Measurements from ENCODE around the gene THADA.
A peak's percentile ranks its signal among the peaks of the same experiment; 100 is the strongest.

The THADA gene

DNA sequence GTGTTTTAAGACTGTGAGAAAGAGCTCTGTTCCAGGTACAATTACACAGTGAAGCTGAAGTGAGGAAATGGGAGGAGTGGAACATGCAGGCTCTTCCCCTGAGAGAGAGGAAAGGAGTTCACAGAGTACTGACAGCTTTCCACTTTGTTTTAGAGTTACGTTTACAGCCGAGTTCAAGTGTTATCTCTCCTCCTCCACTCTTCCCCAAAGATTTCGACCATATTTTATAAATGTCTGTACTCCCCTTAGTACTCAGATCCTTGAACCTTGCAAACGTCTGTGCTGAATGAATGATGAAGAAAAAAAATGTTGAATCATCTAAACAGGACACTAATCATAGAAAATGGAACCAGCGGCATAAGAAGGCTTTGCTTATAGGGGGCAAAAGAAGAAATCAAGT lies 121.6 kb downstream of the THADA start:
- Mint-ChIP-seq H3K36me3 (ENCODE audit: insufficient read depth) (peaks cover 3% of the 10 kb centered on the region), H3K4me3 (no peak overlapping the region), H3K27me3 (no peaks in the 10 kb centered on the region), H3K27ac (no peak overlapping the region), H3K4me1 (ENCODE audit: low read depth in 2 of 2) (peaks cover 0 to 8% of the 10 kb centered on the region in 2 donors), H3K9me3 (no peaks in the 10 kb centered on the region)
- DNase-seq (no peak), ATAC-seq (replicated peaks) (no peak)

DNA sequence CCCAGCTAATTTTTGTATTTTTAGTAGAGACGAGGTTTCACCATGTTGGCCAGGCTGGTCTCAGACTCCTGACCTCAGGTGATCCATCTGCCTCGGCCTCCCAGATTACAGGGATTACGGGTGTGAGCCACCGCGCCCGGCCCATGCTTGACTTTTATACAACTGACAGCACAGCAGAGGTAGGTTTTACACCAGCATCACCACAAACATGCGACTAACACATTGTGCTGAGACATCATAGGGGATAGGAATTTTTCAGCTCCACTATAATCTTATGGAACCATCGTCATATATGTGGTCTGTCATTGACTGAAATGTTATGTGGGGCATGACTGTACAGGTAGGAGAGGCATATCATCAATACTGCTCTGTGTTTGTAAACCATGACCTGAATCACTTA lies 122.1 kb downstream of the THADA start:
- H3K36me3 Mint-ChIP-seq (ENCODE audit: insufficient read depth) = peaks cover 3% of the 10 kb centered on the region
- H3K27me3 Mint-ChIP-seq = no peaks in the 10 kb centered on the region
- H3K9me3 Mint-ChIP-seq = no peaks in the 10 kb centered on the region
- H3K27ac Mint-ChIP-seq = no peak overlapping the region
- H3K4me1 Mint-ChIP-seq (ENCODE audit: low read depth in 2 of 2) = peaks cover 0 to 8% of the 10 kb centered on the region in 2 donors
- no peak overlapping the region for H3K4me3 Mint-ChIP-seq
- ATAC-seq (replicated peaks) (no peak), DNase-seq (no peak)

DNA sequence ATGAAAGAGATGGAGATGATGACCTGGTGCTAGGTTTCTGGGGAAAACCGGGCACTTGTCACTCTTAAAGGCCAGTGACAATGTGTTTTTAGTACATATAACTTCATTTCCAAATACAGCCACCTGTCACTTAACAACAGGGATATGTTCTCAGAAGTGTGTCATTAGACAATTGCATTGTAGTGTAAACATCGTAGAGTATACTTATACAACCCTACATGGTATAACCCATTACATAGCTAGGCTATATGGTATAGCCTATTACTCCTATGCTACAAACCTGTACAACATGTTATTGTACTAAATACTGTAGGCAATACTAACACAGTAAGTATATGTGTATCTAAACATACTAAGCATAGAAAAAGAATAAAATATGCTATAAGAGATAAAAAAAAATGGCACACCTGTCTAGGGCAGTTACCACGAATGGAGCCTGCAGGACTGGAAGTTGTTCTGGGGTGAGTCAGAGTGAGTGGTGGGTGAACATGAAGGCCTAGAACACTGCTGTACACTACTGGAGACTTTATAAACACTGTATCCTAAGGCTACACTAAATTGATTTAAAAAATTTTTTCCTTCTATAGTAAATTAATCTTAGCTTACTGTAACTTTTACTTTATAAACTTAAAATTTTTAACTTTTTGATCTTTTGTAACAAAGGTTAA lies 123.2 kb downstream of the THADA start:
- ATAC-seq (replicated peaks) = no peak
- no peak for DNase-seq

DNA sequence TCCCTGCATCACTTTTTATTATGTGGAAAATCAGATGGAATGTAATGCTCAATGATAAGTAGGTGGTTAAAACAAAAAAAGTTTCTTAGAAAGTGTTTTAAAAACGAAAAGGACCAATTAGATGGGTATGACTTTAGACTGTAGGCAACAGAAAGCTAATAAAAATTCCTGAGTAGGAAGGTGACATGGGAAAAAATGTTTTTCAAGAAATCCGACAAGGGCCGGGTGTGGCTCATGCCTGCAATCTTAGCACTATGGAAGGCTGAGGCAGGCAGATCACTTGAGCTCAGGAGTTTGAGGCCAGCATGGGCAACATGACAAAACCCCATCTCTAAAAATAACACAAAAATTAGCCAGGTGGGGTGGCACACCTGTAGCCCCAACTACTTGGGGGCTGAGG lies 126.1 kb downstream of the THADA start:
- H3K36me3 Mint-ChIP-seq (ENCODE audit: insufficient read depth) = no peaks in the 10 kb centered on the region
- no peak overlapping the region for H3K27ac Mint-ChIP-seq
- H3K27me3 Mint-ChIP-seq = no peaks in the 10 kb centered on the region
- H3K4me3 Mint-ChIP-seq = no peak overlapping the region
- ATAC-seq (replicated peaks) (no peak), DNase-seq (no peak)
- H3K4me1 Mint-ChIP-seq (ENCODE audit: low read depth in 2 of 2) = peaks cover 0 to 7% of the 10 kb centered on the region in 2 donors
- H3K9me3 Mint-ChIP-seq = no peaks in the 10 kb centered on the region

More for the DNA sequence above, 123.2 kb downstream of the THADA start:
- Mint-ChIP-seq H3K9me3 (no peaks in the 10 kb centered on the region), H3K27ac (no peak overlapping the region), H3K4me3 (no peak overlapping the region), H3K27me3 (no peaks in the 10 kb centered on the region), H3K36me3 (ENCODE audit: insufficient read depth) (peaks cover 3% of the 10 kb centered on the region), H3K4me1 (ENCODE audit: low read depth in 2 of 2) (peaks cover 0 to 5% of the 10 kb centered on the region in 2 donors)

DNA sequence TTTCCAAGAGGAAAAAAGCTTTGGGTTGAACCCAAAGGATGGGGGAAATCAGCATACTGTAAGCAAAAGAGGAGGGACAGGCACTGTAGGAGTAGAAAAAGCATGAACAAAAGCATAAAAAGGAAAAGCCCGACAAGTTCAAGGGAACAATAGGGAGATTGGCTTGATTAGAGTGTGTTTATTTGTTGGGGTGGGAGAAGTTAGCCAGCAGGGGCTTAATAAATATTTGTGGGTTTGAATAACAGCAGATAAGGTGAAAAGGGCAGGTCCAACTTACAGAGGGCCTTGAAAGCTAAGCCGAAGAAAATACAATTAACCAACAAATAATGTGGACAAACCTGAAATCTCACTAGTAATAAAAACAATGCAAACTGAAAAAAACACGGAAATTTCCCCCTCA lies 126.7 kb downstream of the THADA start:
- Mint-ChIP-seq H3K9me3 (no peaks in the 10 kb centered on the region), H3K27me3 (no peaks in the 10 kb centered on the region), H3K4me1 (ENCODE audit: low read depth in 2 of 2) (peaks cover 0 to 7% of the 10 kb centered on the region in 2 donors), H3K27ac (no peak overlapping the region), H3K36me3 (ENCODE audit: insufficient read depth) (no peaks in the 10 kb centered on the region), H3K4me3 (no peak overlapping the region)
- DNase-seq (no peak), ATAC-seq (replicated peaks) (no peak)

DNA sequence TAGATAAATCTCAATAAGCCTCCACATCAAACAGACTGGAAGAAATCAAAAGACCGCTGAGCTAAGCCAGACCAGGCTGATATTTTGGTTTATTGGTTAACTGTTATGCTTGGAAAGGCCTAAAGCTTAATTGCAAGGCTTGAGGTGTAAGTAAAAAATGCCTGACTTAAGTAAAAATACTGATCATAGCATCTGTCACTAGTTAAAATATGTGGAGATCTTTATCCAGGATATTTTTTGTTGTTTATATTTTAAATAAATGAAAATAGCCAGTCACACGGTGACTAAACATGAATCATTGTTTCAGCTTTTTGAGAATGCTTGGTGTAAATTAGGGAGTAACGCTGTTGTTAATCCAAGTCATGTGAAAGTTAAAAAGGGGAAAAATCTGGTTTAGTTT lies 127.9 kb downstream of the THADA start:
- no peak for ATAC-seq (replicated peaks)
- Mint-ChIP-seq H3K27me3 (no peaks in the 10 kb centered on the region), H3K27ac (no peak overlapping the region), H3K36me3 (ENCODE audit: insufficient read depth) (no peaks in the 10 kb centered on the region), H3K4me1 (ENCODE audit: low read depth in 2 of 2) (peaks cover 0 to 7% of the 10 kb centered on the region in 2 donors), H3K9me3 (no peaks in the 10 kb centered on the region), H3K4me3 (no peak overlapping the region)
- DNase-seq = no peak

DNA sequence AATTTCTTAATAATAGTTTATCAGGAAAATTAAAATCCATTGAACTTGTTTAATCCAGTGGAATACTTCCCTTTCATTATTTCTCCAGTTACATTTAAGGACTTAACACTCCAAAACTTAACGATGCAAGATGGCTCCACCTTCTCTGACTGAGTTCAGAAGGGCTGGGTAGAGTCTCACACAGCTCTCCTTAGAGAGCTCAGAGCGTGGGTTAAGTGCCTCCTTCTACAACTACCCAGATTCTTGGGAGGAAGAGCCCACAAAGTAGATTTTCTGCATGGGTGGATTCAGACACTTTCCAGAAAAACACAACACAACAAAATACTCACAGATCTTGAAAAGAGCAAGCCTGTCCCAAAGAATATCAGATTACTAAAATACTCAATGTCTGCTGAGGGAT lies 130.6 kb downstream of the THADA start:
- Mint-ChIP-seq H3K9me3 (no peaks in the 10 kb centered on the region), H3K27ac (no peak overlapping the region), H3K27me3 (no peaks in the 10 kb centered on the region), H3K4me1 (ENCODE audit: low read depth in 2 of 2) (peaks cover 6 to 13% of the 10 kb centered on the region in 2 donors), H3K36me3 (ENCODE audit: insufficient read depth) (no peaks in the 10 kb centered on the region), H3K4me3 (no peak overlapping the region)
- DNase-seq (no peak), ATAC-seq (replicated peaks) (no peak)

DNA sequence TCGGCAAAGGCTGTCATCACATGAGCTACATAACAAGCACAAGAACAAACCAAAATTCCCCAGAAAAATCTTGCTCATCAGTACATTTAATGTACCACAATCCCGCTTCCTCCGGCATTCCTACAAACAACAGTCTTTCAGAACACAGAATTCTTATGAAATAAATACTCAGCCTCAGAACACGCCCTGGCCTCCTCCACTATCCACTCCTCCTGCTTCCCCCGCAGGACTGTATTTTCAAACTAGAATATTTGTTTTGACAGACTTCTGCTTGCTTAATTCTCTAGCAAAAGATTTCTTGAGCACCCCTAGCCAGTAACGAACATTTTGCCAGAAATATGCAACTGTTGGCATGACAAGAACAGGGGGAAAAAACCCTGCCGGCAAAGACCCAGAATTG lies 131.2 kb downstream of the THADA start:
- Mint-ChIP-seq H3K9me3 (no peaks in the 10 kb centered on the region), H3K27me3 (no peaks in the 10 kb centered on the region), H3K4me1 (ENCODE audit: low read depth in 2 of 2) (peaks cover 6 to 13% of the 10 kb centered on the region in 2 donors), H3K4me3 (no peak overlapping the region), H3K27ac (no peak overlapping the region), H3K36me3 (ENCODE audit: insufficient read depth) (no peaks in the 10 kb centered on the region)
- ATAC-seq (replicated peaks) = no peak
- no peak for DNase-seq

DNA sequence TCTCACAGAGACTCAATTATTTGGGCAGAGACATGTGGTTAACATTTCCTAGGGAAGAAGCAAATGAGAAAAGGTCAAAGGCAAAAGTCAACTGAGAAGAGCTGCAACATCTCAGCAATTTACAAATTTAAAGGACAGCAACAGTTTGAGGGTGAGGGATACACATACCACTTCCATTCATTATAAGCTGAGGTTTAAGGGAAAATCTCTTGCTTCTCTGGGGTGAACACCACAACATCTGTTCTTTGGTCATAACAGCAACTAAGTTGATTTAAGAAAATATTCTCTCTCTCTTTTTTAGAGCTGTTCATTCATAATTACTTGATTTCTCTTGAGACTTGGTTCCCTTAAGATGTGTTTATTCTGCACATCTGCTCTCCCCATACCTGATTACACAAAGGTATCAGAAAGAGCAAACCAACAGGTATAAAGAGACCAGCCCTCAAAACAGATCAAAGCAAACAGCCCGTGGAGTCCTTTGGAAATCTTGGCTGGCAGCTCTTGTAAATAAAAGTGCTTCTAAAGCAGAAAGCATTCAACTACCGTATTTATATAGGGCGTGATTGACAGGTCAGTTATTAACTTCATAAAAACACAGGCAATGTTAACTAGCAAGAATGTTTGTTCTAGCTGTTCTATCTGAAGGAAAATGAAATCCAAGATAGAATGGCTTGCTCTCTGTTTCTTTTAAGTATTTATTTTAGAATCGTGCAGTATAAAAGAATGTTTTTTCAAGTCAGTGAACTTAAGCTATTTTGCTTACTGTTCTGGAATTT lies 132.8 kb downstream of the THADA start:
- Mint-ChIP-seq H3K9me3 (no peaks in the 10 kb centered on the region), H3K4me3 (no peak overlapping the region), H3K36me3 (ENCODE audit: insufficient read depth) (no peaks in the 10 kb centered on the region), H3K27me3 (no peaks in the 10 kb centered on the region), H3K4me1 (ENCODE audit: low read depth in 2 of 2) (peaks cover 6 to 19% of the 10 kb centered on the region in 2 donors), H3K27ac (no peak overlapping the region)
- ATAC-seq (replicated peaks) = no peak
- DNase-seq = no peak

DNA sequence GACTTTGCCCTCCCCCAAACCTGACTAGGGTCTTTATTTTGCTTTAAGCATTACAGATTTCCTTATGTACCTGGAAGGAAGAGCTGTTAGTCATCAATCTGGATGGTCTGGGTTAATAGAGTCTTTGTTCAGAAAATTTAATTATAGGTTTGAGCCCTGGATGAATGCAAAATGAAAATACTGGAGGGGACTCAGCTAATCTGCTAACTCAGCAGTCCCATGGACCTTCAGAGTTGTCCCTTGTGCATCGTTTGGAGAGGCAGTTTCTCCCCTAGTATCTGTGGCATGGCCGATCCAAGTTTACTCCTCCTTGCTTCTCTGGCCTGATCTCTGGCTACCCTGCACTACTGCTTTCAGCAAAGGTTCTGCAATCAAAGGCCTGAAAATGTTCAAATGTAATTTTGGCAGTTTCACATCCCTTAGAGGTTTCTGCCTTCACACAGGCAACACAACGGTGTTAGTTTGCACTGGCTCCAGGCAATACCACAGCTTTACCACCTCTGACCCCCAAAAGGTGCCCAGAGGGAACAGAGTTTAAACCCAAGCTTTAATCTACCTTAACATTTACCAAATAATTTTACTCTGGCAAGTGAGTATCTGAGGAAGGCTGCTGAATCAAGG lies 134.3 kb downstream of the THADA start:
- no peak overlapping the region for H3K4me3 Mint-ChIP-seq
- no peak for ATAC-seq (replicated peaks)
- no peak for DNase-seq
- H3K27ac Mint-ChIP-seq = no peak overlapping the region
- H3K4me1 Mint-ChIP-seq (ENCODE audit: low read depth in 2 of 2) = peaks cover 8 to 19% of the 10 kb centered on the region in 2 donors
- no peaks in the 10 kb centered on the region for H3K9me3 Mint-ChIP-seq
- H3K36me3 Mint-ChIP-seq (ENCODE audit: insufficient read depth) = no peaks in the 10 kb centered on the region
- H3K27me3 Mint-ChIP-seq = no peaks in the 10 kb centered on the region

DNA sequence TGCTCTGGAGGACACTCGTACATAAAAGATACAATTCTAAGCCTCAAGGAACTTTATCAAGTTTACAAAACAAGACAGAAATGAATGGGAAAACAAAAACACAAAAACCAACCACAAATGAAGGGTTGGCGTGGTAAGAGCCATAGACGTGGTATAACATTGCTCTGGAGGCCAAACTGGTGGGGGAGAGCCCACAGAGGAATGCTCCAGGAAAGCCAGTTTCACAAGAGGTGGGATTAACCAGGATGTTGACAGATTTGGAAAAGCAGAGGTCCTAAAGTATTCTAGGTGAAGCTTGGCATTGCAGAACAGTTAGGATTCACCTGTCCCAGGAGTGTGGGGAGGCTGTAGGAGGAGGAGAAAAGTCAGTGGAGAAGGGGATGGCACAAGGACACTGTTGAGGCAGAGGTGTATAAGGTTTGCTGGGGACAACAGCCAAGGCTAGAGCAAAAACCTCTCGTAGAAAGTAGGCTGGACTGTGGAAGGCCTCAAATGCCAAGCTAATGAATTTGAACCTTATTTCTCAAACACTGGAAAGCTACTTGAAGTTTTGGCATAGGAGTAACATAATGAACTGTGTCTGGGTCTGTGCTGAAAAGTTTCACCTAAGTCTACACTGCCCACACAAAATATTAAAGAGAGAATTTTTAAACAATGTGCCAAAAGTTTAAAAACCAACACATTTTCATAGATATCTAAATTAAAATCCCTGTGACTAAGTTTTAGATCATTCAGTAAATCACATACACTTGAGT lies 135.1 kb downstream of the THADA start:
- peak overlapping the region in 1 of 2 donors; percentile 50 for H3K27ac Mint-ChIP-seq
- H3K9me3 Mint-ChIP-seq = no peaks in the 10 kb centered on the region
- H3K4me3 Mint-ChIP-seq = no peak overlapping the region
- no peaks in the 10 kb centered on the region for H3K36me3 Mint-ChIP-seq (ENCODE audit: insufficient read depth)
- ATAC-seq (replicated peaks) (no peak), DNase-seq (no peak)
- peaks cover 9 to 16% of the 10 kb centered on the region in 2 donors for H3K4me1 Mint-ChIP-seq (ENCODE audit: low read depth in 2 of 2)
- H3K27me3 Mint-ChIP-seq = no peaks in the 10 kb centered on the region

DNA sequence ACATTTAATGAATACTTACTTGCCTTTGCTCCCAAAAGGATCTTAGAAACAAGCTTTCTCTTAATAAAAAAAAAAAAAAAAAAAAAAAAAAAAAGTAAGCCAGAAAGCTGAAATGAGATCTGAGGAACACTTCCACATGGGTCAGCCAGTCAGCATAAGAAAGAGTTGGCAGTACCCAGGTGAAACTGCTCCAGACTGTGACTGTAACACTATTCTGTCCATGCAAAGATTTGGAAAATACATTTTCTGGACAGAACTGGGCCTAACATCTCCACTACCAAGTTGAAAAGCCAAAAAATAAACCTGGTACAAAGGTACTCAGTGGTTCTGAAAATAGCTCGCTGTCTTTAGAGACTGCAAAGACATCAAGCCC lies 135.7 kb downstream of the THADA start:
- ATAC-seq (replicated peaks) = no peak
- DNase-seq = no peak
- H3K4me1 Mint-ChIP-seq (ENCODE audit: low read depth in 2 of 2) = peaks cover 10 to 12% of the 10 kb centered on the region in 2 donors
- no peak overlapping the region for H3K4me3 Mint-ChIP-seq
- peak overlapping the region in 1 of 2 donors; percentile 50 for H3K27ac Mint-ChIP-seq
- H3K36me3 Mint-ChIP-seq (ENCODE audit: insufficient read depth) = no peaks in the 10 kb centered on the region
- H3K27me3 Mint-ChIP-seq = no peaks in the 10 kb centered on the region
- no peaks in the 10 kb centered on the region for H3K9me3 Mint-ChIP-seq

DNA sequence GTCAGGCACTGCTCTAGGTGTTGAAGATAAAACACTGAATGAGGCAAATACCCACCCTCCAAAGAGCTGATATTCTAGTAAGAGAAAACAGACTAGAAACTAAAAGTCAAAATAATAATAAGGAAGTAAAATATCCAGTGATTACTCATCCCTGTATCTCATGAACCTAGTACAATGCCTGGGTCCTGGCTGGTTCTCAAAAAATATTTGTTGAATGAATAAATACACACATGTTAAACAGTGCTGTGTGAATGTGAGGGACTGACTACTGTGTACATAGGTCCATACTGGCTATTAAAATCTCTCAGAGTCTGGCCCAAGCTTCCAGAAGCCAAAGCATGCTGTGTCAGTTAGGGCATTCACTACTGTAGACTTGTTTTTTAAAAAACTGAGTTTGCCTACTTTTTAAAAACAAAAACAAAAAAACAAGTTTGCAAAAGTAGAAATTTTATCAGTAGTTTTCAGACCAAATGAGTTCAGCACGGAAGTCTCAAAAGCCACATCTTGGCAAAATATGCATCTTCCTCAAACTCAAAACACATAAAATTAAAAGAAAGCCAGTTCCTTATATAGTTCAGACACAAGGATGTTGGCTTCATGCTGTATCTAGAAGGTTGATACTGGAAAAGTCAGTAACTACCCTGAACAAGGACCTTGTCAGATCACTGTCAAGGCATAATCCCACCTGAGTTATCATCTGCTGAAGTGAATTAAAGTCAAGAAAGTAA lies 136.2 kb downstream of the THADA start:
- DNase-seq = no peak
- H3K9me3 Mint-ChIP-seq = no peaks in the 10 kb centered on the region
- no peak overlapping the region for H3K27ac Mint-ChIP-seq
- no peak for ATAC-seq (replicated peaks)
- H3K4me1 Mint-ChIP-seq (ENCODE audit: low read depth in 2 of 2) = peaks cover 10 to 12% of the 10 kb centered on the region in 2 donors
- H3K4me3 Mint-ChIP-seq = no peak overlapping the region
- no peaks in the 10 kb centered on the region for H3K27me3 Mint-ChIP-seq
- H3K36me3 Mint-ChIP-seq (ENCODE audit: insufficient read depth) = no peaks in the 10 kb centered on the region
